CD4-positive, alpha-beta T cell (primary cell): ENCODE data around the gene PCK1. TPM values are rescaled to one million over a fixed set of nuclear protein-coding genes. Genes with fewer than 3 reads are reported as not detected.
A peak's percentile ranks its signal among the peaks of the same experiment; 100 is the strongest.

Experiments used
- ATAC-seq: fragments of 200-7000 bp; cut with Tn5 transposase; one replicate; pipeline ENCODE4 v1.10.0; 2022; ENCODE audit warnings: mild to moderate bottlenecking; ENCODE audit not compliant: poor library complexity
- CTCF ChIA-PET: fragments of 350-600 bp; sonication (Branson Sonifier 250); formaldehyde crosslinking; loops from one replicate; lab custom pipeline; 2021; ENCODE audit warnings: antibody characterized with exemption, inconsistent platforms; lab: Charles Lee
- POLR2A ChIA-PET: fragments of 350-600 bp; sonication (Branson Sonifier 250); formaldehyde crosslinking; loops from one replicate; lab custom pipeline; 2021; ENCODE audit warnings: antibody characterized with exemption, inconsistent platforms; lab: Charles Lee
- DNase-seq, 14 experiments: peaks; one replicate each; pipeline ENCODE4 v3.0.0-alpha.2; 2013 to 2020; ENCODE audit warnings: mixed read lengths in 2 of 14
- H3K27ac ChIP-seq, 2 donors: one replicate each; pipeline versions ENCODE4 v1.5.1 to v1.7.0; 2013; ENCODE audit warnings: low read length in 2 of 2, low read depth in 1 of 2, mild to moderate bottlenecking in 1 of 2
- H3K27me3 ChIP-seq, 2 experiments: 1 replicate in 1 of 2; 2 replicates in 1 of 2; pipeline versions ENCODE4 v1.6.1 to v1.7.0; 2013; ENCODE audit warnings: low read length in 2 of 2, control low read depth in 1 of 2, mild to moderate bottlenecking in 1 of 2, moderate library complexity in 1 of 2; ENCODE audit not compliant: insufficient read depth in 2 of 2, control insufficient read depth in 1 of 2
- H3K36me3 ChIP-seq: one replicate; pipeline ENCODE4 v1.6.1; 2013; ENCODE audit warnings: low read length, control low read depth; ENCODE audit not compliant: insufficient read depth
- H3K4me1 ChIP-seq: one replicate; pipeline ENCODE4 v1.6.1; 2013; ENCODE audit warnings: low read length, control low read depth; ENCODE audit not compliant: insufficient read depth
- H3K4me3 ChIP-seq: one replicate; pipeline ENCODE4 v1.5.1; 2013; ENCODE audit warnings: mild to moderate bottlenecking, low read length, moderate library complexity
- H3K9me3 ChIP-seq, 2 experiments: 1 replicate in 1 of 2; 2 replicates in 1 of 2; pipeline versions ENCODE4 v1.6.1 to v1.7.0; 2013; ENCODE audit warnings: low read length in 2 of 2, mild to moderate bottlenecking in 2 of 2, control low read depth in 1 of 2, moderate library complexity in 1 of 2; ENCODE audit not compliant: control insufficient read depth in 1 of 2, insufficient read depth in 1 of 2
- H3K27ac Mint-ChIP-seq: one replicate; pipeline ENCODE4 v1.8.0; 2020; ENCODE audit warnings: mixed read lengths
- H3K27me3 Mint-ChIP-seq: one replicate; pipeline ENCODE4 v1.8.0; 2021; ENCODE audit warnings: mixed read lengths
- H3K36me3 Mint-ChIP-seq: one replicate; pipeline ENCODE4 v1.8.0; 2021; ENCODE audit warnings: low read depth, mixed read lengths
- H3K4me1 Mint-ChIP-seq: one replicate; pipeline ENCODE4 v1.8.0; 2021; ENCODE audit warnings: low read depth, mixed read lengths
- H3K4me3 Mint-ChIP-seq: one replicate; pipeline ENCODE4 v1.8.0; 2020; ENCODE audit warnings: mild to moderate bottlenecking, mixed read lengths
- H3K9me3 Mint-ChIP-seq: one replicate; pipeline ENCODE4 v1.8.0; 2020; ENCODE audit warnings: mixed read lengths
- intact Hi-C, 2 experiments: fragments of 100-400 bp; cut with DNase I in 1 of 2; cut with micrococcal nuclease in 1 of 2; formaldehyde crosslinking; loops; one replicate each; pipeline versions ENCODE4 v1.15.1 to v1.9.0; 2023 to 2025; cut with DNase I, micrococcal nuclease
- total RNA-seq, 174 experiments: library from RNA in 2 of 174; stranded (reverse) in 2 of 174; gene quantifications; one replicate each; pipeline ENCODE4 v1.2.3 and lab custom pipeline; 2021 to 2026
- TF ChIP-seq, protein P1 (sequence below): fragments of 200-600 bp; IDR thresholded peaks from one replicate; pipeline ENCODE4 v1.8.0; 2022; ENCODE audit warnings: antibody characterized with exemption, mild to moderate bottlenecking

PCK1 gene
- total RNA-seq, 2 experiments from 2014 or later: not detected

DNA sequence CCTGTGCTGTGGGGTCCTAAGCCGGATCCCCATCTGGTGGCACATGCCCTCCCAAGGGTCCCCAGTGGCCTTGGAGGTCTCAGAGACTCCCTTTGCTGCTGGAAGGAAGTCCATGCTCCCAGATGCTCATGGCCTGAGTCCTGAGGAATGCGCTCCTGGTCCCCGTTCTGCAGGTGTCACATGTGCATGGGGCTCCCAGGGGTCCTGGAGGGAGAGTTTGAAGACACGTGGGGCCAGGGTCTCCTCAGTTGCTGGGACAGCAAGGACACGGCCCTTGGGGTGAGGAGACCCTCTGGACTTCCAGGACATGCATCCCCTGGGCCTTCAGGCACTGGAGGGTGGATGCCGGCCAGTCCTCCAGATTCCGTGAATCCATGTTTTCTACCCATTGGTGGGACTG, 47.6 kb downstream of the PCK1 start:
- ChIA-PET CTCF (no interaction called here), POLR2A (no interaction called here)
- Histone ChIP-seq H3K4me1 (peaks cover 14% of the 10 kb centered on the region), H3K27me3 (no peaks in the 10 kb centered on the region), H3K36me3 (peaks cover 53% of the 10 kb centered on the region), H3K9me3 (no peaks in the 10 kb centered on the region), H3K27ac (no peak overlapping the region), H3K4me3 (no peak overlapping the region)
- Mint-ChIP-seq H3K36me3 (peaks cover 61% of the 10 kb centered on the region), H3K27me3 (no peaks in the 10 kb centered on the region), H3K9me3 (no peaks in the 10 kb centered on the region), H3K4me1 (no peaks in the 10 kb centered on the region), H3K4me3 (no peak overlapping the region), H3K27ac (no peak overlapping the region)
- intact Hi-C loops: no loop called here
- DNase-seq (no peak), ATAC-seq (no peak)
- TF ChIP-seq, protein P1, sequence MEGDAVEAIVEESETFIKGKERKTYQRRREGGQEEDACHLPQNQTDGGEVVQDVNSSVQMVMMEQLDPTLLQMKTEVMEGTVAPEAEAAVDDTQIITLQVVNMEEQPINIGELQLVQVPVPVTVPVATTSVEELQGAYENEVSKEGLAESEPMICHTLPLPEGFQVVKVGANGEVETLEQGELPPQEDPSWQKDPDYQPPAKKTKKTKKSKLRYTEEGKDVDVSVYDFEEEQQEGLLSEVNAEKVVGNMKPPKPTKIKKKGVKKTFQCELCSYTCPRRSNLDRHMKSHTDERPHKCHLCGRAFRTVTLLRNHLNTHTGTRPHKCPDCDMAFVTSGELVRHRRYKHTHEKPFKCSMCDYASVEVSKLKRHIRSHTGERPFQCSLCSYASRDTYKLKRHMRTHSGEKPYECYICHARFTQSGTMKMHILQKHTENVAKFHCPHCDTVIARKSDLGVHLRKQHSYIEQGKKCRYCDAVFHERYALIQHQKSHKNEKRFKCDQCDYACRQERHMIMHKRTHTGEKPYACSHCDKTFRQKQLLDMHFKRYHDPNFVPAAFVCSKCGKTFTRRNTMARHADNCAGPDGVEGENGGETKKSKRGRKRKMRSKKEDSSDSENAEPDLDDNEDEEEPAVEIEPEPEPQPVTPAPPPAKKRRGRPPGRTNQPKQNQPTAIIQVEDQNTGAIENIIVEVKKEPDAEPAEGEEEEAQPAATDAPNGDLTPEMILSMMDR: no peak

DNA sequence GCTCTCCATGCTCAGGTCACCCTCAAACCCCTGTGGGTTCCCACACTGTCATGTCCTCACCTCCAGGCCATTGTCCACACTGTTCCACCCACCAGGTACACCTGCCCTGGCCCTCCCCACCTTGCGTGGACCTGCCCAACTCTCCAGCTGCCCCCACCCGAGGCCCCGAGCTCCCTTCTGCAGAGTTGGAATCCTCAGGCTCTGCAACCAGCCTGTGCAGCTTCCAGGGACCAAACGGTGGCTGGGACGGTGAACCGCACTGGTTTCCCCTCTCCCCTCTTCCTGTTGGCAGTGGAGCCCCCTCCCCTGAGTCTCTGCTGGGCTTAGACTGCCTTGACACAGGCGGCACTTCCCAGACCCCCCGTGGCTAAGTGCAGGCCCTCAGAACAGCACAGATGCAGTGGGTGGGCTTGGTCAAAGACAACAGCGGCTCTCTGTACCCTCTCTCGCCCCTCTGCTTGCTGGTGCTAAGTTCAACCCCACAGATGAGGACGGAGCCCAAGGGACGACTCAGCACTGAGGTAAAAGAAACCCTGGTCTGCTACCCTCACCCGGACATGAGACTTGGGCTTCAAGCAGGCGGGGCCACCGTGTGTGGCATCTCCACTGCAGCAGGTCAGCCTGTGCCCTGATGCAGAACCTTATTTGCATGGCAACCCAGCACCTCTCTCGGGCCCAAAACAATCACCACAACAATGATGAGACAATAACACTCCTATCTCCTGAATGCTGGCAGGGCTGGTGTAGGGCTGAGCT, 48.4 kb downstream of the PCK1 start:
- ChIA-PET POLR2A (interaction anchor here (1.2 kb wide), 1 partner anchor 101 kb away, joined by 4 read pairs; the partner anchor contains the start of gene PMEPA1), CTCF (interaction anchor here (0.7 kb wide), 1 partner anchor 15 kb away, joined by 3 read pairs; no protein-coding TSS in a partner anchor)
- DNase-seq: peak in 1 of 14 experiments; percentile 31
- Mint-ChIP-seq H3K27ac (no peak overlapping the region), H3K4me3 (no peak overlapping the region), H3K27me3 (no peaks in the 10 kb centered on the region), H3K4me1 (no peaks in the 10 kb centered on the region), H3K9me3 (no peaks in the 10 kb centered on the region), H3K36me3 (peaks cover 65% of the 10 kb centered on the region)
- Histone ChIP-seq H3K27ac (no peak overlapping the region), H3K4me3 (no peak overlapping the region), H3K9me3 (no peaks in the 10 kb centered on the region), H3K36me3 (peaks cover 59% of the 10 kb centered on the region), H3K27me3 (no peaks in the 10 kb centered on the region), H3K4me1 (peaks cover 12% of the 10 kb centered on the region)
- intact Hi-C loops: no loop called here
- TF ChIP-seq, protein P1: no peak
- no peak for ATAC-seq

DNA sequence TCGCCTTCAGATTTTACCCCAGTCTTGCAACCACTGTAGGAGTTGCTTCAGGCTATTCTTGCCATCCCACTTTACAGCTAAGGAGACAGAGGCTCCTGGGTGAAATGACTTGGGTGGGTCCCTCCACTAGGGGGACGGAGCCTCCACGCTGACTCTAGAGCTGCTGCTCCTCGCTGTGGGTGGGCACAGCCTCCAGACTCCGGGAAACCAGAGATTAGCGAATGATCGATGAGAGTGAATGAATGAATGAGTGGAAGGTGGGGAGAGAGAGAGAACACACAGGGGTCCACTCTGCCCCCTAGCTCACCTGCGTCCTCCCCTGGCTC, 48.9 kb downstream of the PCK1 start:
- intact Hi-C loops: no loop called here
- no peak overlapping the region for H3K4me3 ChIP-seq
- H3K4me1 ChIP-seq: peaks cover 6% of the 10 kb centered on the region
- peaks cover 64% of the 10 kb centered on the region for H3K36me3 ChIP-seq
- DNase-seq (peak in 2 of 14 experiments; percentile 13 to 31), ATAC-seq (no peak)
- POLR2A ChIA-PET: interaction anchor here (1.2 kb wide), 1 partner anchor 100 kb away, joined by 4 read pairs; the partner anchor contains the start of gene PMEPA1
- H3K9me3 Mint-ChIP-seq: no peaks in the 10 kb centered on the region
- H3K4me1 Mint-ChIP-seq: no peaks in the 10 kb centered on the region
- H3K27ac ChIP-seq: no peak overlapping the region
- H3K27me3 ChIP-seq: no peaks in the 10 kb centered on the region
- no peak overlapping the region for H3K4me3 Mint-ChIP-seq
- CTCF ChIA-PET: no interaction called here
- no peak overlapping the region for H3K27ac Mint-ChIP-seq
- H3K9me3 ChIP-seq: no peaks in the 10 kb centered on the region
- TF ChIP-seq, protein P1: no peak
- H3K36me3 Mint-ChIP-seq: peaks cover 70% of the 10 kb centered on the region
- no peaks in the 10 kb centered on the region for H3K27me3 Mint-ChIP-seq
